ENCODE data around the gene CSF2.

CSF2 gene

DNA sequence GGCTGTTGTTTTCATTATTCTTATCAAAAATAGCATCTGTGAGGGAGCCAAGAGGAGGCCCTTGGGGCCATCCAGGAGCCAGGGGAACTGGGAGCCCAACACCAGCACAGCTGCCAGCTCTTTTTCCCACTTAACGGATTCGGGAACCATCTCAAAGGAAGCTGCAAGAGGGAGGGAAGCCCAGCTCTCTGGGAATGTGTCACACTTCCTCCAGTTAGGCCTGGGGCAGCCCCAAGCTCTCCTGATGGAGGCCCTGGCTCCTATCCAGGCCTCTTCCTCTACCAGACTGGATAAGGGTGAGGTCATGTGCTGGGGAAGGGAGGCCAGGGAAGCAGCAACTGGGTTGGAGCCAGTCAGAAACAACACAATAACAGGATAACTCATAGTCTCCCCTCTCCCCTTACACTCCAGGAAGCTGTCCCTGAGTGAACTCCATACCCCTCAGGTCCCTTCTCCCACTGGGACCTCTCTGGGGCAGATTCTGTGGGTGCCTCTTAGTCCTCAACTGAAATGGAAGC, 12.7 kb downstream of the CSF2 start:
- DNase-seq (ENCODE audit: low read depth in 3 of 3, low spot score in 1 of 3): no peak

DNA sequence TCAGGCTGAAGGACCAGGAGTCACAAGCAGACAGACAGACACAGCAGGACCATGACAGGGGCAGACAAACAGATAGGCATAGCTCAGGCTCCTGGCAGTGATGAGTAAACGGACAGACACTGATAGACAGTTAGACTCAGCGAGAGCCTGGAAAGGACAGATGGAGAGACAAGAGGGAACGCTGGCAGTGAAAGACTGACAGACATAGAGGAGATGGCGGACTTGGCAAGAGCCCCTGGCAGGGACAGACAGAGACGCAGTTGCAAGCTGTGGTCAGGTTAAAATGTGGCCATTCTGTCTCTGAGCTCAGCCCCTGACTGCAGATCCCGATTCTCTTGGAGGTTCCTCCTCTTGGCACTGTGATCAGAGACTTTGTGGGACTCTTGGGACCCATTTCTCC, 13.6 kb downstream of the CSF2 start:
- DNase-seq (ENCODE audit: low read depth in 3 of 3, low spot score in 1 of 3): no peak

DNA sequence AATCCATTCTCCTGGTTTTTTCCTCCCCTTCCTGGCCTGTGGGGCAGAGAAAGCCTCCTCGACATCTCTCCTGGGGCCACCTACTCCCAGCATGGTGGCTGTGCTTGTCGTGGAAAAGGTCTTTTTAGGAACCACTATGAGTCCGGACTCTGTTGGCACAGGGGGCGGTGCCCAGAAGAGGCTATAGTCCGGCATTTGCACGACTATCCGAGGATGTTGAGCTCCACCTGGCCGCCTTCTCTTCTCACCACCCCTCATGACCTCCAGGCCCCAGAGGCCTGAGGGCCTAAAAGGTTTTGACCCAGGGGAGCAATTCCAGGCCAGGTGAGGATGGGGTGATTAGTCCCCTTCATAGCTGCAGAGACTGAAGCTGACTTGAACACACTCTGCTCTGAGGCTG, 14.1 kb downstream of the CSF2 start:
- DNase-seq (ENCODE audit: low read depth in 3 of 3, low spot score in 1 of 3): no peak

DNA sequence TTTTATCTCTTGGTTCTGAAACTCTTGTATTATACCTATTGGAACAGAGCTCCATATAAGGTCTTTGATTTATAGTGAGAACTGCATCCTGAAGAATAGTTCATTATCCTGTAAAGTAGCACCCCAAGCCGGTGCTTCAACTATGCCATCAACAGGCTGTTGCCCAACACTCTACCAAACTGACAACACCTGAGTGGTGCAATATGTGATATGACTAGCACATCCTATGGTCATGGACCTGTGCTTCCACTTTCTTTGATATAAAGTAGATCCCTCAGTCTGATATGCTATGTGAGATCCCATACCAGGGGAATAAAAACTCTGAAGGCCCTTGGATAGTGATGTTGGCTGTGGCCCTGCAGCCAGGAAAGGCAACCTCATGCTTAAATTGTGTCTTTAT, 15.8 kb downstream of the CSF2 start:
- DNase-seq (ENCODE audit: low read depth in 3 of 3, low spot score in 1 of 3): no peak

- no peak for DNase-seq (ENCODE audit: low read depth in 3 of 3, low spot score in 1 of 3)
These were observed 16.5 kb downstream of the CSF2 start for GRCh38 chr5:132090107-132090506.

DNA sequence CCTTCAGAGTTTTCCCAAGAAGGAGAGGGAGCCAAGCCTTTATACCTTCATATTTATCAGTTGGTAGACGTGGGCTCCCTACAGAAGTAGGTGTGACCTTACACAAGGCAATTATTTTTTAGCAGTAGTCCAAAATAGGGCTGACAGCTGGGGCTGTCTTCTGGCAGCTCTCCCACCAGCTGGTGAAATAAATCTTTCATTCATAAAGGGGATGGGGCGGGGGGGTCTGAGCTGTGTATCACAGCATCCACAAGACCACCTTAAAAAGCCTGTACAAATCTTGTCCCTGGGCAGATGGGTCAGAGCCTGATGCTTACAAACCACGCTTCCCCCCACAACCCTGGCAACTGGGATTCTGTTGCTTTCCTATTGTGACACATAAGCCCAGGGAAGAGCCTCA, 19.7 kb downstream of the CSF2 start:
- no peak for DNase-seq (ENCODE audit: low read depth in 3 of 3, low spot score in 1 of 3)

- no peak for DNase-seq (ENCODE audit: low read depth in 3 of 3, low spot score in 1 of 3)
These were observed 20.9 kb downstream of the CSF2 start for GRCh38 chr5:132094393-132095076.

DNA sequence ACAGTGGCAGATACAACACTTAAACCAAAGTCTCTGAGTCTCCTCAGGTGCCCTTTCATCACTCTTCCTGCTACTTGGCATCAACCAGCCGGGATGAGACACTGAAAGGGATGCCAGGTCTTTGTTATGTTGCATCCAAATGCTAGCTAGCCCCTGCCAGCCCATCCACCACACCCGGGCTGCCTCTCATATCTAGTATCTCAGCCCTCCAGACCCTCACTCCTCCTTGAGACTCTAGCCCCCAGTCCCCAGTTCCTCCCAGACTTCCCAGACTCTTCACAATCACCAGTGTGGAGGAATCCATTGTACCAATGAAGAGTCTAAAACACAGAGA, 21.5 kb downstream of the CSF2 start:
- no peak for DNase-seq (ENCODE audit: low read depth in 3 of 3, low spot score in 1 of 3)

DNA sequence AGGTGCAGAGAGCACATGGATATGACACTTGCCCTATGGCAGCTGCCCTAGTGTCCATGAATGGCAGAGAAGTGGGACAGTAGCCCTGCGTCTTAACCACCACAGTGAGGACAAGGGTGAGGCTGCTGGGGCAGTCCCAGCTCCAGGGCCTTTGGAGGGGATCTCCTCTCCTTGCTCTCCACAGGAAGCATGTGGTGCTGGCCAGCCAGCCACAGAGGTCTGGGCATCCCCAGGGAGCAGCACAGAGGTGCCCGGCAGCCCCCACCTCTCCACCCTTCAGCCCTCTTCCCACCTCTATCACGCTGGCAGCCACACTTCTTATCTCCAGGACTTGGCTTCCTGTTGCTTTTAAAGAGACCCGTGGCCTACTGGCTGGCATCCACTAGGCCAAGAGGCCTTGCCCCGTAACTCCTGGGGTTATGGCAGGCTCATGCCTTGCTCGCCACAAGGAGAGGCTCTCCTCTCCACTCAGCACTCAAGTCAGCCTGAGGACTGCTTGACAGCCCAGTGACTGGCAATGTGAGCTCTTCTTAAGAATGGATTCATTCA, 21.9 kb downstream of the CSF2 start:
- DNase-seq (ENCODE audit: low read depth in 3 of 3, low spot score in 1 of 3): no peak

DNA sequence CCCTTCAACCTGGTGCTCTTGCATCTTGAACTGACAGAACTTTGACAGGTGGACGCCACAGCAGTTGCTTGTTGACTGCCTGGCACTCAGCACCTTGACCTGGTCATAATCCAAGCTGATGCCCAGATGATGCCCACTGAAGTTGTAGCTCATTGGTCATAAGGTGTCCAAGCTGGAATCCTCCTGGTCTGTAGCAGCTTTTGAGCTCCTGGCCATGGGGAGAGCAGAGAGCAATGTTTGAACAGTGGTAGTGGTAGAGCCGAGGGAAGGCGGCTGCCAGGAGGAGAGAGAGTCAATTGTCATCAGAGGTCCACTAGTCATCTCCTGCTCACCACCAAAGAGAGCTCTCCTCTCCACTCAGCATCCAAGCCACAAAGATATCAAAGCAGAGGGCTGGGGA, 23.3 kb downstream of the CSF2 start:
- DNase-seq (ENCODE audit: low read depth in 3 of 3, low spot score in 1 of 3): no peak

DNA sequence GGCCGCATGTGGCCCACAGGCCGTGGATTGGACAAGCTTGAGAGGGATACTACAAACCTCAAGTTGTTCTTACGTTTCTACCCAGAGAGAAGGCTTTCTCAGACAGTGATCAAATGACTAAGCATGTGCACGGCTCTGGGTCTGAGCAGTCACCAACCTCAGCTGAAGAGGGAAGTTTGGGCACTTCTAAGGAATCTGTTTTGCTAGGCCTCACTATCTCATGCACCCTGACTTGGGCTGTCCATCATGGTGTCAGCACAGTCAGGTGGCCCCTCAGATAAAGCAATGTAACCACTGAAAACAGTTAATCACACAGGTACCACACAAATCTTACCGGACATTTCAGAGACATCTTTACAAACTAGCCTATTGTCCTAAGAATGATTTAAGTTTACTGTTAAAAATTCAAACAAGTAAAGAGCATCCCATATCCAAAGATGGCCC, 24.6 kb downstream of the CSF2 start:
- DNase-seq (ENCODE audit: low read depth in 3 of 3, low spot score in 1 of 3): no peak

GRCh38 chr5:132098621-132099020, 25.0 kb downstream of the CSF2 start:
- no peak for DNase-seq (ENCODE audit: low read depth in 3 of 3, low spot score in 1 of 3)

DNA sequence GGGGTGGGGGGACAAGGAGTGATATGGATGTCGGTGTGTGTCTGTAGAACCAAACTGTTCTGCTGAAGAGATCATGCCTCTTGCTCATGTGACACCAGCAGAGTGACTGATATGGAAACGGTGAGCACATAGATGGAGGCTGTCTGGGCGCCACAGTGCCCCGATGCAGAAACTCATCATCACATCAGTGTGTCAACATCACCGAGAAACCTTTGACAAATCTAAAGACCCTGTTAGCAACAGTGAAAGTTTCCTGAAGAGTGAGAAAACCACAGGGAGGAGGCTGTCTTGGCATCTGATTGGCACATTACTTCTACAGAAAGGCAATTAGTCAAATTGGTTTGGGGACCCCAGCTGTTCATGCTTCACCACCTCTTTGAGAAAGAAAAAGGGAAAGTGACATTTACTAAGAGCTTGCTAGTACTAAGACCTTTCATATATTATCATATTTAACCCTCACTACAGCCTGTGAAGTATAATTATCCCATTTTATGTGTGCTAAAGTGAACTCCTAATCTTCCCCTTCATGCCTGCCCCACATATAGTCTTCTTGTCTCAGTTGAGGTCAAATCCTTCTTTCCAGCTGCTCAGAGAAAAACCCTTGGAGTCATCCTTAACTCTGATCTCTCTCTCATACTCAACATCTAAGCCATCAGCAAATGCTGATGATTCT, 25.6 kb downstream of the CSF2 start:
- peak in 1 of 3 donors; percentile 18 for DNase-seq (ENCODE audit: low read depth in 3 of 3, low spot score in 1 of 3)

- DNase-seq (ENCODE audit: low read depth in 3 of 3, low spot score in 1 of 3): no peak
These were observed 26.3 kb downstream of the CSF2 start for GRCh38 chr5:132099905-132100304.

GRCh38 chr5:132100672-132101261, 27.2 kb downstream of the CSF2 start:
- DNase-seq (ENCODE audit: low read depth in 3 of 3, low spot score in 1 of 3): no peak

GRCh38 chr5:132101385-132101880, 27.8 kb downstream of the CSF2 start:
- no peak for DNase-seq (ENCODE audit: low read depth in 3 of 3, low spot score in 1 of 3)

DNA sequence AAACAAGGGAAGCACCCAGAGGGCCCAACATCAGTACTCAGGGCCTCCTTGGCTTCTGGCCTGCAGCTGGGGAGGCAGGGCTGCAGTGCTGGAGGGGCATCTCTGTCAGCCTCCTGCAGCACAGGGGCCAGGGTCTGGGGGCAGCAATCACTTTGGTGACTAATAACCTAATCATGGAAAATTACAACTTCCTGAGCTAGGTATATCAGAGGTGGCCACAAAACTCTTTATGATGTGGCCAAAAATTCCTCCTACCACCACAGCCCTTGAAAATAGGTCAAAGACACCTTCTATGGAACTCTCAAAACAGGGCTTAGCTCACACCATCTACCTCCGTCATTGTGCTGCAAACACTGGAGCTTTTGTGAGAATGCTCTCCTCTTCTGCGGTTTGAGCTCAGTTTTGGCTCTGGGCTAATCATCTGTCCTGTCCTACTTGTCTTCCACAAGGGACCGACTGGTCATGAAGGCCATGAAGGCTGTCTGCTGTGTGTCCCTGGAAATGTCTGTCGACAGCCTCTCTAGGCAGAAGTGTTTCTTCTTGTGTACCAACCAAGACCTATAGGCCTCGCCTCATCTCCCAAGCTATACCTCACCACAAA, 28.6 kb downstream of the CSF2 start:
- DNase-seq (ENCODE audit: low read depth in 3 of 3, low spot score in 1 of 3): peak in 1 of 3 donors; percentile 21

GRCh38 chr5:132102944-132103331, 29.3 kb downstream of the CSF2 start:
- no peak for DNase-seq (ENCODE audit: low read depth in 3 of 3, low spot score in 1 of 3)

DNA sequence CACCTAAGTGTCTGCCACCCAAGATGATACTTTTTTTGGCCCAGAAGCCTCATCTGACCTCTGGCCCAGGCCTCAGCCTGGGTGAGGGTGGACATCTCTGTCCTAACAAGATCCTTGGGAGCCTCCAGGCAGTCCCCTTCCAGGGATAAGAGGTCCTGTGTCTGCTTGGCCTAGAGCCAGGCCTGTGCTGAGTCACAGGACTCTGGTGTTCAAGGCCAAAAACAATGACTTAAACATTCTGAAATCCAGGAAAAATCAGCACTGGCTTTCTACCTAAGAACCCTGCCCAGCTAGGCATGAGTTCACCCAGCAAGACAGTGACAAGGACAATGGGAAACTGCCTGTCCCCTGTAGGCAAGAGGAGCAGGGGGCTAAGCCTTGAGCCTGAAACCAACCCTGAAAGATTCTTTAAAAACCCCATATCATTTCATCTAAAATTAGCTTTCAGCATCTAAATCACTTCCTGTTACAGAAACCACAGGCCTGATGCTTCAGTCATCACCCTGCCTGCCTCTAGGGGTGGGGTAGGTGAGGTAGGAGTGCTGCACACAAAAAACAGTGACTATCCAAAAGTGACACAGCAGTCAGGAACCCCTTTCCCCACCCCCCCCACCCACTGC, 29.9 kb downstream of the CSF2 start:
- peak in 2 of 3 donors; percentile 44 to 55 for DNase-seq (ENCODE audit: low read depth in 3 of 3, low spot score in 1 of 3)

GRCh38 chr5:132103969-132104391, 30.4 kb downstream of the CSF2 start:
- DNase-seq (ENCODE audit: low read depth in 3 of 3, low spot score in 1 of 3): no peak

GRCh38 chr5:132104556-132104955, 31.0 kb downstream of the CSF2 start:
- no peak for DNase-seq (ENCODE audit: low read depth in 3 of 3, low spot score in 1 of 3)

All from stimulated activated CD4-positive, alpha-beta T cell treated with anti-CD3 and anti-CD28 coated beads, TNF-alpha, amount 100 ng/mL, for 1 hour (primary cell).